Measurements from ENCODE around the gene MYL12B.
"Not testable (repeated sequence)": the region's sequence is repeated elsewhere in the genome, so short reads cannot be mapped to it uniquely, and the experiment has no call there.

MYL12B gene

DNA sequence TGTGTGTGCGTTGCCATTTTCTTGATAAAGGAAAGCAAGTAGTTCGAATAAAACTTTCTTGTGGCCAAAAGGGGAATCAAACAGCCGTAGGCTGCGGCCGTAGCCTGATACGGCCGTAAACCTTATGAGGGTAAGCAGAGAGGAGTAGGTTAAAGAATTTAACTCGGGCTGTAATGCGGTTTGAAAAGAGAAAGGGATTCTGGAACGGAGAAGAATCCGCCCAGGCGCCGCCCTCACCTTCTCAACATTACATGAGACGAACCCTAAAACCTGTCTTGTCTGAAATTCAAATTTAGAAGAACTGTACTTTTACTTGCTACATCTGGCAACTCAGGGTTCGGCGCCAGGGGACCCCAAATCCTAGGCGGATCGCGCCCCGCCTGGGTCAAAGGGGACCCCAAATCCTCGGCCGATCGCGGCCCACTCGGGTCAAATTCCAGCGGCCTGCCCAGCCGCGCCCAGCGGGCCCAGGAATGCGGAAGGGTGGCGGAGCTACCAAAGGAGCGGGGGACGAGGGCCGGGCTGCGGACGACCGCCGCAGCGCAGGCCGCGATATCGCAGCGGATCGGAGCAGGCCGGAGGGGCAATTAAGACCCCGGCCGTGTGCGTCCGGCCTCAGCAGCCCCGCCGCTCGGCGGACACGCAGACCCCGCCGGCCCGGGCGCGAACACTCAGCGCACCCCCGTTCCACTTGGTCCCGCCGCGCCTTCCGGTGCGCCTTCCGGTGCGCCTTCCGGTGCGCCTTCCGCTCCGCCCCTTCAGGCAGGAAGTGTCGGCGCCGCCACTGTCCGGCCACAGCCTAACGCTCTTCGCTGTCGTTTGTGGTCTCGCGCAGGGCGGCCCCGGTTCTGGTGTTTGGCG is at the start of gene MYL12B:
MYL12B (plus strand) TSS at position 761 of the 861 bp plus-strand sequence. CDS start 10,766 bp downstream, outside the sequence.
- DNase-seq (ENCODE audit: low read depth, low spot score), result no peak

DNA sequence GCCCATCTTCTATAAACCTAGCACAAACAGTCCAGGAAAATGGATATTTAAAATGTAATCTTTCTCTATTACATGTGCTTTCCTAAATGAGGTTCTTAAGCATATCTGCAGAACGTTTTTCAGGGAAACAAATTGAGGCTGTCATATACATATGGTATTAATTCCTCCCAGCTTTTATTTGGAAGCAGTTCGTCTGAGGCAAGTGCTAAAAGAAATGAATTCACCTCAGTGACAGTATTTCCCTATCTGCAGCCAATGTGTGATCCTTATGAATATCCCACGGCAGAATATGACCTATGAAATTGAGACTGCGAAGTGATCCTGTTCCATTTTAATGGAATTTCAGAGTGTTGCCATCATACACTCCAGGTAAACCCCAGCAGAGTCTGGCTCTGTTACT is 49.3 kb upstream of the MYL12B start:
- no peak for DNase-seq (ENCODE audit: low read depth, low spot score)

GRCh38 chr18:3213300-3214059 is 48.5 kb upstream of the MYL12B start:
- DNase-seq (ENCODE audit: low read depth, low spot score), result no peak

- DNase-seq (ENCODE audit: low read depth, low spot score), result no peak
These were observed 46.9 kb upstream of the MYL12B start for GRCh38 chr18:3214855-3215637.

DNA sequence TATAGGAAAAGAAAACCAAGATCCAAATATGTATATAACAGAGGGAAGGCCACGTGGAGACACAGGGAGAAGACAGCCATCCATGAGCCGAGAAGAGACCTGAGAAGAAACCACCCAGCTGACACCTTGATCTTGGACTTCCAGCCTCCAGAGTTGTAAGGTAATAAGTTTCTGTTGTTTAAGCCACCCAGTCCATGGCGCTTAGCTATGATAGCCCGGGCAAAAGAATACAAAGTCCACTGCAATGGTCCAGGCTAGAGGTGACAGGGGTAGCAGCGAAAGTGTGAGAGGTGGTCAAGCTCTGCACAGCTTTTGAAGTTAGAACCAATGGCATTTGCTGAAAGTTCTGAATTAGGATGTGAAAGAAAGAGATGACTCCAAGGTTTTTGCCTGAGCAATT is 44.9 kb upstream of the MYL12B start:
- no peak for DNase-seq (ENCODE audit: low read depth, low spot score)

DNA sequence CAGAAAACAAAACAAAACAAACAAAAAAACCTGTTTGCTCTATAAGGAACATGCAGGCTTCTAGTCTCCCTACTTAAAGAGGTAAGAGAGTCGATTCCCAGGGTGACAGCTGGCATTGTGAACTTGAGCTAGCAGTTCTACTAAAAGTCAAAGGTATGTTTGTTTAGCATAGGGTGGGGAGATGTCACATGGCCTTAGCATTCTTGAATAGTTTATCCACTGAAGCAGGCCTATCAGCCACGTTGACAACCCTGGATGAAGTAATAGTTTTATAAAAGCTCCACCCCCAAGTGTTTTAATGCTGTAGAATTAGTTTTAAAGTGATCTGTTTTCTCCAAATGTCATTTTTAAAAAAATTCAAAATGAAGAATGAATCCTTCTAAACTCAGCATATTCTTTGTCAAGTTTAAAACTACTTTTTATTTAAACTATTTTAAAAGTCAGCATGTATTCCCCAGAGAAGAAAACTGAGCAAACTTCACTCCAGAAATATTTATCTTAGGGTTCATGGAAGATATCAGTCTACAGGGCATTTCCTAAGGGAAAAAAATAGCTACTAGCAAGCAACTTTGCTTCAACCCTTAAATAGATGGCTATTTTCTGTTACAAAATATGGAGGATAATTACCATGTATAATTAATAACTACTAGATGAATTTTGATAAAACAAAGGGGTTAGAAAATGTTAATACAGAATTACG is 43.8 kb upstream of the MYL12B start:
- no peak for DNase-seq (ENCODE audit: low read depth, low spot score)

DNA sequence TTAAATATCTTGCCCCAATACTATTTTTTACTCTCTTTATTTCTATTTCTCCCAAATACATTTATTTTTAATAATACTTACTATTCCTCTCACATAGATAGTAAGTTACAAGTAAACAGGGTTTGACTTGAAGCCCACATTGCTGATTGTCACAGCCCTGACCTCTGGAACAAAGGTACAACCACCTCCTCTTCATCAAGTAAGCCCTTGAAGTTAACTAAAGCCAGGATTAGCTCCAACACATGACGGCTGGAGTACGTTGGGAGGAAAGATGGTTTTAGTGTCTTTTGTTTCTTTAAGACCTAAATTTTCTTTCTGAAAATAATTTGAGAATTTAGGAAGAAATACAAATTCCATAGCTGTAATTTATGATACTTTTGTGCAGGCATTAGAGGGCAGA is 43.1 kb upstream of the MYL12B start:
- DNase-seq (ENCODE audit: low read depth, low spot score), result no peak

DNA sequence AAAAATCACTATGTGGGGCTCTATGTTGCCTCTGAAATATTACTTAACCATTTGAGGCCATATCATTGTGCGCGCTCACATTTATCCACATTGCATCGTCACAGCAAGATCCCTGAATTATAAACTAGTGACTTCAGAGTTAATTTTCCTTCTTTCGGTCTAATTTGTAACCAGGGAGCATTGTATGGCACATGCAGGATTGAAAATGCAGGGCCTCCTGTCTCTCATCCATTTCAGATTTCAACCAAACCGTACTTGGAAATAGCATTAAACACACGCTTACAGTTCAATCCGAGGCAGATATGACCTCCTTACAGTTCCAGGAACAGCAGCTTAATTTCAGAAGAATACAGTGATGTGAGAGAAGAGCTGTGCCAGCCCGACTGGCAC is 42.7 kb upstream of the MYL12B start:
- DNase-seq (ENCODE audit: low read depth, low spot score), result no peak

DNA sequence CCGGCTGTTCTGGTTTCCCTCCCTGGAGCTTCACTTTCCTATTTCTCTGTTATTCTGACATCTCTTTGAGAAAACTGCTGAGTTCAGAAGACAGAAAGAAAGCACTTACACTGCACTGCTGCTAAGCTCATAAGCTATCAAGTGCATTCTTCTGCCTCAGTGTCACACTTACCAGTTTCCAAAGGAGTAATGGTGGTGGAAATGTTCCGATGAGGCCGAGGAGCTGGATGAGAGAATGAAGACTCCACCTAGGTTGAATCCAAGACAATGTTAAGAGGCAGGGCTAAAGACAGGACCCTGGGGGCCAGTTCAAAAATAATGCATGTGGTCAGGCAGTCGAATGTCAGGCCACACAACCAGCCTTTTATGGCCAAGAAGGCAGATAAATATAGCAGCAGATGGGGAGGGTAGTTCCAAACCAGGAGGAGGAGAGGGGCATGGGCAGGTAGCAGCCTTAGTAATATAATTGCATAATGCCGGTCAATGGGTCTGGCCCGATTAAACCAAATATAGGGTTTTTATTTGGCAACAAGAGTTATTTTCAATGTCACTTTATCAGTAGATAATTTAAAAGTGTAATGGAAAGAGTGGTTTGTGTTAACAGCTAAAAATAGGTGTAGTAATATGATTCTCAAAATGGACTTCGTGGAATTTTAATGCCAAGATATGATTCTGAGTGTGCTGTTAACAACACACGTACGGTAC is 42.1 kb upstream of the MYL12B start, which contains the start of gene MYOM1:
MYOM1 (minus strand) TSS at position 338 of the 705 bp plus-strand sequence. CDS start 4,745 bp downstream, outside the sequence.
- DNase-seq (ENCODE audit: low read depth, low spot score), result no peak

DNA sequence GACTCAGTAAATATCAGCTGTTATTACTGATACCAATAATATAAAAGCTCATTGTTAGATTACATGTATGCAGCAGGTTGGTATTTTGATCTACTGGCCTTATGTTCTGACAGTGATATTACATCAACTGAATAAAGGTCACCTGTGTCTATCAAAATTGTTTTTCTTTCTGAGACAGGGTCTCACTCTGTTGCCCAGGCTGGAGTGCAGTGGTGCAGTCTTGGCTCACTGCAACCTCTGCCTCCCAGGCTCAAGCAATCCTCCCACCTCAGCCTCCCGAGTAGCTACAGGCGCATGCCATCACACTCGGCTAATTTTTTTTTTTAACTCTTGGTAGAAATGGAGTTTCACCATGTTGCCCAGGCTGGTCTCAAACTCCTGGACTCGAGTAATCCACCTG is 41.1 kb upstream of the MYL12B start:
- not testable (repeated sequence) for DNase-seq (ENCODE audit: low read depth, low spot score)

DNA sequence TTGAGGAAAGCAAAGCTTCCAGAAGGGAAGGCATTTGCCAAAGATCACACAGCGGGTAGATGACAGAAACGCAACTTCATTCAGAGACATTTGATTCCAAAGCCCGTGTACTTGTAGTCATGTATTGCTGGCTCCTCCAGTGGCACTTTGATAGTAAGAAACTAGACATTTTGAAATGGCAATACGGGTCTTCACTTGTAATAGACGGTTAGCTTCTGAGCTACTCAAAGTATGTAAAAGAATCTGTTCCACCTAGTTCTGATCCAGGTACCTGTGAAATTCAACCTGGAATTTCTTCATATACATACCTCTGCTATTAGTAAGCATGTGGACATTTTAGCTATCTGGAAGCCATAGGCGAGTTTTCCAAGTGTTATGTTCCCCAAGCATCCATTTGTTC is 40.4 kb upstream of the MYL12B start:
- DNase-seq (ENCODE audit: low read depth, low spot score), result no peak

- DNase-seq (ENCODE audit: low read depth, low spot score), result no peak
These were observed 38.6 kb upstream of the MYL12B start for GRCh38 chr18:3223356-3223755.

- DNase-seq (ENCODE audit: low read depth, low spot score), result no peak
These were observed 37.7 kb upstream of the MYL12B start for GRCh38 chr18:3224223-3224622.

DNA sequence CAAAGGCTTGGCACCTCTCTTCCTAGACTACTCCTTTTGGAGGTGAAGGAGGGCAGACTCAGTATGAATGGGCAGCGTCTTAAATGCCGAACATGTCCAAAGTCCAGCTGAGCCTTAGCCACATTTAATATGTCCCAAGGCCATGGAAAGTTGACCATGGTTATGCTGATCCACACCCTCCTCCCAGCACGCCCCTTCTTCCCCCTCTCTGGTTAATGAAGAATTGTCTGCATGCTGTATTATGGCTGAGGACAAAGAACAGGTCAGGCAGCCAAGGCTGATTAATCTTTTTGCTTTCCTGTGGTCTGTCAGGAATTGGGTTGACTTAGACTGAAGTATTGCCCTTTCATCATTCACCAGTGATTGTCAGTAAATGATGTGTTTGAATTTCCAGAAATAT is 36.3 kb upstream of the MYL12B start:
- no peak for DNase-seq (ENCODE audit: low read depth, low spot score)

DNA sequence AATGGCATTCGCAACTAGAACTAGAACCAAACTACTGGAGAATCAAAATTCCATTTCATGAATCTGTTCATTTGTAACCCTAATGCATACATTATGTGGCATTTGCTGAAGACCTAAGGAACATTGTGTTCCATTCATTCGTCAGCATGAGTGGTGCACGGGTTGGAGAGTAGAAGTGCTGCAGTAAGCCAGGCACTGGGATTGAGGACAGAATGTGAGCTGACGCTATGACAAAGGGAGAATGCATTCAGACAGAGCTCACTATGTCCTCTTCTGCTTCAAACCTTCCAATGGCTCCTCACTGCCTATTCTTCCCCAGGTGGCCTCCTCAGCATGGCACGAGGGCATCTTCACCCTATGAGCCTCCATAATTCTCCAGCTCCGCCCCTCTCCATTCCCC is 35.9 kb upstream of the MYL12B start:
- DNase-seq (ENCODE audit: low read depth, low spot score), result no peak

GRCh38 chr18:3230401-3231334 is 31.3 kb upstream of the MYL12B start:
- no peak for DNase-seq (ENCODE audit: low read depth, low spot score)

GRCh38 chr18:3233004-3233403 is 28.9 kb upstream of the MYL12B start:
- no peak for DNase-seq (ENCODE audit: low read depth, low spot score)

DNA sequence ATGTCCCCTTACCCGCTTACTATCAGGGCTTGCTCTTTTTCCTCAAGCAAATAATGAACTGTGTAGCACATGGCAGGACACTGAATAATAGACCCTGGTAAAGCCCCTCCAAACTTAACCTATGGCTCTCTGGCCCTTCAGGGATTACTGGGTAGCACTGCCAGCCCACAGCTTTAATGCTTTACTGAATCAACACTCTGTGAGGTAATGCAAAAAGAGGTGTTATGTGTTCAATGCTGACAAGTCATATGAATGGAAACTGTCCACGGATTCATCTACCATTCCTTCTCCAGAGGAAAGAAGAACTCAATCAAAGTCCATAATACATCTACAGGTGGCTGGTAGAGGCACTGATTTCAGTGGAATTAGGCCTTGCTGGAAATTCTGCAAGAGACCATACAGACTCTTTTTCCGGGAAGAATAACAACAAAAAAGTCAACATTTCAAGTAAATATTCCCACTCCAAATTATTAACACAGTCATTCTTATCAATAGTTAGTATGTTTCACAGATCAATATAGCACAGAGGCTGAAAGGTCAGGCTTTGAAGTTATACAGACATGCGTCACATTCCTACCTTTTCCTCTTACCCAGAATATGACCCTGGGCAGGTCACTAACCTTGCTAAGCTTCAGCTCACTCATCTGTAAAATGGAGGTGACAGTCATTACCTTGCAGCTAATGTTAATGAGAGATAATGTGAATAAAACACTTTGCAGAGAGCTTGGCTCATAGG is 28.3 kb upstream of the MYL12B start:
- no peak for DNase-seq (ENCODE audit: low read depth, low spot score)

DNA sequence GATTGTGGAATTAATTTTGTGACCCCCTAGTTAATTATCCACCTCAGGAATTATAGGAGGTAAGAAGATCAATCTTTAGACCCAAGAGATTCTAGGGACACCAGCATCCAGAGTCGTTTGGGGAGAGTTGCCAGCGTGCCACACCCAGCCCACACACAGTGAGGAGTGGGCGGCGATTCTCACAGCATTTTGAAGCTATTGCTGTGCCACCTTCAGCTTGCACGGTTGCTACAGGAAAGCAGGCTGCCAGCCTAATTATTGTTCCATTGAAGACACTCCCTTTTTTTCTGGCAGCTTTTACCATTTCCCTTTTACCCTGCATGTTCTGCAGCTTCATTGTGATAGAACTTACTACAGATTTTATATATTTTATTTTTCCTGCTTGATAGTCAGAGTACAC is 27.5 kb upstream of the MYL12B start:
- DNase-seq (ENCODE audit: low read depth, low spot score), result no peak
